SK-N-SH (cell line): Measurements from ENCODE around the gene CRELD2. TPM values are rescaled to one million over a fixed set of nuclear protein-coding genes. Genes with fewer than 3 reads are reported as not detected.
A peak's percentile ranks its signal among the peaks of the same experiment; 100 is the strongest.

Experiments used
- CTCF ChIA-PET: fragments of 300-600, 350-600 bp; formaldehyde crosslinking; extraction: SDS; loops from one replicate; lab custom pipeline; 2021; lab: Yijun Ruan, JAX
- POLR2A ChIA-PET: fragments of 350-600 bp; sonication (Branson Sonifier 250); formaldehyde crosslinking; extraction: SDS; loops from one replicate; lab custom pipeline; 2020; ENCODE audit warnings: antibody characterized with exemption, inconsistent platforms; lab: Yijun Ruan, JAX
- DNase-seq: peaks from one replicate; pipeline ENCODE4 v3.0.0; 2012
- H2AFZ ChIP-seq: fragments of 200-600 bp; sonication (generic); 2 replicates; pipeline ENCODE4 v1.8.1; 2016; ENCODE audit warnings: antibody characterized with exemption, mild to moderate bottlenecking, low read depth
- H3F3A ChIP-seq: fragments of 200-600 bp; sonication (generic); replicated peaks from 2 replicates; pipeline ENCODE3; 2016; ENCODE audit warnings: antibody characterized with exemption, mild to moderate bottlenecking; ENCODE audit not compliant: insufficient read depth
- H3K27ac ChIP-seq, 2 experiments: fragments of 200-500 bp in 1 of 2; fragments of 200-600 bp in 1 of 2; sonication (Bioruptor generic) in 1 of 2; sonication (generic), shearing (Covaris generic) in 1 of 2; 2 replicates each; pipeline versions ENCODE4 v1.5.1 to v1.6.1; 2014 to 2016; ENCODE audit warnings: low read depth in 2 of 2, inconsistent platforms in 1 of 2, low read length in 1 of 2, mild to moderate bottlenecking in 1 of 2, mixed read lengths in 1 of 2
- H3K27me3 ChIP-seq: fragments of 200-600 bp; sonication (generic), shearing (Covaris generic); 2 replicates; pipeline ENCODE4 v1.6.1; 2016; ENCODE audit warnings: mixed run types; ENCODE audit not compliant: insufficient read depth
- H3K36me3 ChIP-seq, 2 experiments: fragments of 200-500 bp in 1 of 2; fragments of 200-600 bp in 1 of 2; sonication (Bioruptor generic) in 1 of 2; sonication (generic) in 1 of 2; replicated peaks in 1 of 2; 2 replicates each; pipeline versions ENCODE3 to v1.5.1; 2014 to 2016; ENCODE audit warnings: low read length in 1 of 2, mild to moderate bottlenecking in 1 of 2; ENCODE audit not compliant: insufficient read depth in 2 of 2, control insufficient read depth in 1 of 2
- H3K4me1 ChIP-seq, 2 experiments: fragments of 200-500 bp in 1 of 2; fragments of 200-600 bp in 1 of 2; sonication (Bioruptor generic) in 1 of 2; sonication (generic), shearing (Covaris generic) in 1 of 2; 2 replicates each; pipeline versions ENCODE4 v1.5.1 to v1.6.1; 2014 to 2016; ENCODE audit warnings: low read depth in 1 of 2, low read length in 1 of 2, mixed run types in 1 of 2; ENCODE audit not compliant: insufficient read depth in 2 of 2, control insufficient read depth in 1 of 2
- H3K4me2 ChIP-seq: fragments of 200-600 bp; sonication (generic), shearing (Covaris generic); 2 replicates; pipeline ENCODE4 v1.6.1; 2017; ENCODE audit warnings: mixed run types
- H3K4me3 ChIP-seq, 2 experiments: fragments of 200-500 bp in 1 of 2; fragments of 200-600 bp in 1 of 2; sonication (Bioruptor generic) in 1 of 2; sonication (generic), shearing (Covaris generic) in 1 of 2; 2 replicates each; pipeline versions ENCODE4 v1.5.1 to v1.8.1; 2014 to 2016; ENCODE audit warnings: low read depth in 2 of 2, inconsistent platforms in 1 of 2, low read length in 1 of 2, mild to moderate bottlenecking in 1 of 2, mixed read lengths in 1 of 2, moderate library complexity in 1 of 2
- H3K79me2 ChIP-seq: fragments of 200-600 bp; sonication (generic); 2 replicates; pipeline ENCODE4 v1.8.1; 2017; ENCODE audit warnings: mild to moderate bottlenecking; ENCODE audit not compliant: insufficient read depth
- H3K9ac ChIP-seq: fragments of 200-600 bp; sonication (generic); 2 replicates; pipeline ENCODE4 v1.6.1; 2017; ENCODE audit warnings: mixed run types
- H3K9me2 ChIP-seq: fragments of 200-600 bp; sonication (generic); 2 replicates; pipeline ENCODE4 v1.6.1; 2017; ENCODE audit warnings: mixed run types
- H3K9me3 ChIP-seq: fragments of 200-600 bp; sonication (generic); 2 replicates; pipeline ENCODE4 v1.6.1; 2017; ENCODE audit warnings: mixed run types, mild to moderate bottlenecking, moderate library complexity
- H4K20me1 ChIP-seq: fragments of 200-600 bp; sonication (generic); 2 replicates; pipeline ENCODE4 v1.6.1; 2017; ENCODE audit warnings: mild to moderate bottlenecking, mixed run types; ENCODE audit not compliant: insufficient read depth
- ELF1 ChIP-seq: IDR thresholded peaks from 2 replicates; pipeline ENCODE4 v1.4.0; 2012
- EP300 ChIP-seq, 2 experiments: IDR thresholded peaks; 2 replicates each; pipeline versions ENCODE4 v1.4.0 to v1.6.1; 2012; ENCODE audit warnings: borderline replicate concordance in 1 of 2, low read depth in 1 of 2, low read length in 1 of 2
- MXI1 ChIP-seq: IDR thresholded peaks from 2 replicates; pipeline ENCODE4 v1.6.1; 2012; ENCODE audit warnings: mild to moderate bottlenecking, low read depth, low read length, improper control_type of control experiment
- NRF1 ChIP-seq: IDR thresholded peaks from 2 replicates; pipeline ENCODE4 v1.6.1; 2012; ENCODE audit warnings: low read depth, mild to moderate bottlenecking, low read length
- POLR2AphosphoS5 ChIP-seq: IDR thresholded peaks from 2 replicates; pipeline ENCODE4 v1.6.1; 2012; ENCODE audit warnings: low read depth, low read length
- RAD21 ChIP-seq: IDR thresholded peaks from 2 replicates; pipeline ENCODE4 v1.6.1; 2012; ENCODE audit warnings: mild to moderate bottlenecking, low read length
- RFX5 ChIP-seq: IDR thresholded peaks from 2 replicates; pipeline ENCODE4 v1.6.1; 2012; ENCODE audit warnings: mild to moderate bottlenecking, improper control_type of control experiment, low read length
- SIN3A ChIP-seq: IDR thresholded peaks from 2 replicates; pipeline ENCODE4 v1.6.1; 2012; ENCODE audit warnings: low read depth, mild to moderate bottlenecking, low read length, moderate library complexity, borderline replicate concordance
- SMC3 ChIP-seq: IDR thresholded peaks from 2 replicates; pipeline ENCODE4 v1.6.1; 2012; ENCODE audit warnings: low read depth, low read length, improper control_type of control experiment
- TCF12 ChIP-seq: IDR thresholded peaks from 2 replicates; pipeline ENCODE4 v1.4.0; 2012
- whole genome bisulfite sequencing: methylation state at CpG from one replicate; pipeline ENCODE4 v1.1.6; 2017; ENCODE audit warnings: low lambda C conversion rate; 5-methylcytosine and 5-hydroxymethylcytosine counted together
- polyA plus RNA-seq, 3 experiments: library from polyadenylated mRNA; depleted of rRNA; stranded (reverse); fragments of >200 nt; gene quantifications; 2 replicates each; pipeline ENCODE4 v1.2.3, GENCODE V29; 2012
- TF ChIP-seq, protein P1 (sequence below): IDR thresholded peaks from 2 replicates; pipeline ENCODE4 v1.6.1; 2012; ENCODE audit warnings: mild to moderate bottlenecking, low read depth, low read length, moderate library complexity
- TF ChIP-seq, protein P2 (sequence below): fragments of 150-350 bp; IDR thresholded peaks from 2 replicates; pipeline ENCODE4 v1.6.1; 2016; ENCODE audit warnings: mild to moderate bottlenecking, low read depth, low read length
- TF ChIP-seq, protein P3 (sequence below): fragments of 200-600 bp; sonication (generic); IDR thresholded peaks from 2 replicates; pipeline ENCODE4 v1.6.1; 2017; ENCODE audit warnings: antibody characterized with exemption, mild to moderate bottlenecking, moderate library complexity
- TF ChIP-seq, protein P4 (sequence below): IDR thresholded peaks from 2 replicates; pipeline ENCODE4 v1.4.0; 2012; ENCODE audit warnings: low read depth

The CRELD2 gene
- polyA plus RNA-seq, 1 of the 3 experiments (the other 2 are of a cell fraction): 113 TPM

DNA sequence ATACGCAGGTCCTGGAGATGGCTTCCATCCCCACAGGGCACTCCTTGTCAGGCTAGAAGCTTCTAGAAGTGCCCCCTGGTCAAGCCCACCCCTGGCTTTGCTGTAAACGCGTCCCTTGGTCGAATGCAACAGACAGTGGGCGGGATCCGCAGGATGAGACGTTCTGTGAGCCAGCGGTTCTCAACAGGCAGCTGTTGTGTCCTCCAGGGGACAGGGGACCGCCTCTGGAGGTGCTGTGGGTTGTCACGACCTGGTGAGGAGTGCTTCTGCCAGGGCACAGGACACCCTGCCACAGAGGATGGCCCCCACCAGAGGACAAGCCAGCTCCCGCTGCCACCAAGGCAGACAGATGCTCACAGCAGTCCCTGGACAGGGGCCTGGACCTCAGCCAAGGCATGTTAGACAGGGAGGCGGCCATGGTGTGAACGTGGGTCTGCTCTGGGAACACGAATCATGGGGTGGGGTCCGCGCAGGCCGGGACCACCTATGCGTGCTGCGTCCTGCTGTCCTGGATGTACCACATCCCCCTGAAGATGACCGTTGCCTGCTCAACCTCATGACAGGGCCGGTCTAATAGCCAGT, 11.7 kb downstream of the CRELD2 start:
- H3K9ac ChIP-seq: no peak overlapping the region
- H3K27me3 ChIP-seq: no peaks in the 10 kb centered on the region
- H3K9me2 ChIP-seq: no peaks in the 10 kb centered on the region
- POLR2A ChIA-PET: interaction anchor here (1.3 kb wide), 1 partner anchor 100 kb away, joined by 3 read pairs; no protein-coding TSS in a partner anchor
- H3K4me3 ChIP-seq: no peak overlapping the region
- no peak for DNase-seq
- H3K9me3 ChIP-seq: no peaks in the 10 kb centered on the region
- WGBS: 76% methylated on average over 16 of the region's 21 CpGs
- no peaks in the 10 kb centered on the region for H4K20me1 ChIP-seq
- CTCF ChIA-PET: interaction anchor here (0.6 to 5.2 kb wide), 37 partner anchors 9 to 386 kb away, joined by 3 to 88 read pairs (median 4); partner anchors contain the start of genes ALG12 and CRELD2
- no peaks in the 10 kb centered on the region for H3K79me2 ChIP-seq
- no peak for TF ChIP-seq NRF1
- TF ChIP-seq ELF1: no peak
- no peak for TF ChIP-seq TCF12
- TF ChIP-seq MXI1: no peak
- TF ChIP-seq, protein P1, sequence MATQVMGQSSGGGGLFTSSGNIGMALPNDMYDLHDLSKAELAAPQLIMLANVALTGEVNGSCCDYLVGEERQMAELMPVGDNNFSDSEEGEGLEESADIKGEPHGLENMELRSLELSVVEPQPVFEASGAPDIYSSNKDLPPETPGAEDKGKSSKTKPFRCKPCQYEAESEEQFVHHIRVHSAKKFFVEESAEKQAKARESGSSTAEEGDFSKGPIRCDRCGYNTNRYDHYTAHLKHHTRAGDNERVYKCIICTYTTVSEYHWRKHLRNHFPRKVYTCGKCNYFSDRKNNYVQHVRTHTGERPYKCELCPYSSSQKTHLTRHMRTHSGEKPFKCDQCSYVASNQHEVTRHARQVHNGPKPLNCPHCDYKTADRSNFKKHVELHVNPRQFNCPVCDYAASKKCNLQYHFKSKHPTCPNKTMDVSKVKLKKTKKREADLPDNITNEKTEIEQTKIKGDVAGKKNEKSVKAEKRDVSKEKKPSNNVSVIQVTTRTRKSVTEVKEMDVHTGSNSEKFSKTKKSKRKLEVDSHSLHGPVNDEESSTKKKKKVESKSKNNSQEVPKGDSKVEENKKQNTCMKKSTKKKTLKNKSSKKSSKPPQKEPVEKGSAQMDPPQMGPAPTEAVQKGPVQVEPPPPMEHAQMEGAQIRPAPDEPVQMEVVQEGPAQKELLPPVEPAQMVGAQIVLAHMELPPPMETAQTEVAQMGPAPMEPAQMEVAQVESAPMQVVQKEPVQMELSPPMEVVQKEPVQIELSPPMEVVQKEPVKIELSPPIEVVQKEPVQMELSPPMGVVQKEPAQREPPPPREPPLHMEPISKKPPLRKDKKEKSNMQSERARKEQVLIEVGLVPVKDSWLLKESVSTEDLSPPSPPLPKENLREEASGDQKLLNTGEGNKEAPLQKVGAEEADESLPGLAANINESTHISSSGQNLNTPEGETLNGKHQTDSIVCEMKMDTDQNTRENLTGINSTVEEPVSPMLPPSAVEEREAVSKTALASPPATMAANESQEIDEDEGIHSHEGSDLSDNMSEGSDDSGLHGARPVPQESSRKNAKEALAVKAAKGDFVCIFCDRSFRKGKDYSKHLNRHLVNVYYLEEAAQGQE: no peak
- TF ChIP-seq SIN3A: no peak
- TF ChIP-seq POLR2AphosphoS5: no peak
- no peak for TF ChIP-seq RFX5
- TF ChIP-seq, protein P2, sequence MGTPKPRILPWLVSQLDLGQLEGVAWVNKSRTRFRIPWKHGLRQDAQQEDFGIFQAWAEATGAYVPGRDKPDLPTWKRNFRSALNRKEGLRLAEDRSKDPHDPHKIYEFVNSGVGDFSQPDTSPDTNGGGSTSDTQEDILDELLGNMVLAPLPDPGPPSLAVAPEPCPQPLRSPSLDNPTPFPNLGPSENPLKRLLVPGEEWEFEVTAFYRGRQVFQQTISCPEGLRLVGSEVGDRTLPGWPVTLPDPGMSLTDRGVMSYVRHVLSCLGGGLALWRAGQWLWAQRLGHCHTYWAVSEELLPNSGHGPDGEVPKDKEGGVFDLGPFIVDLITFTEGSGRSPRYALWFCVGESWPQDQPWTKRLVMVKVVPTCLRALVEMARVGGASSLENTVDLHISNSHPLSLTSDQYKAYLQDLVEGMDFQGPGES: no peak
- TF ChIP-seq, all 33 proteins: peak for 0
- H3K4me2 ChIP-seq: no peak overlapping the region
- peaks cover 0 to 30% of the 10 kb centered on the region in 2 experiments; a peak in 1 of 4 replicates for H3K4me1 ChIP-seq
- no peak overlapping the region for H2AFZ ChIP-seq
- H3F3A ChIP-seq: no peaks in the 10 kb centered on the region
- peaks cover 0 to 5% of the 10 kb centered on the region in 2 experiments for H3K36me3 ChIP-seq
- H3K27ac ChIP-seq: no peak overlapping the region

GRCh38 chr22:49930596-49931412, 12.4 kb downstream of the CRELD2 start:
- Histone ChIP-seq H3K9me3 (no peaks in the 10 kb centered on the region), H4K20me1 (no peaks in the 10 kb centered on the region), H3K4me3 (no peak overlapping the region), H3K9me2 (no peaks in the 10 kb centered on the region), H2AFZ (no peak overlapping the region), H3K4me1 (peaks cover 0 to 30% of the 10 kb centered on the region in 2 experiments; a peak in 1 of 4 replicates), H3K9ac (no peak overlapping the region), H3K79me2 (no peaks in the 10 kb centered on the region), H3K27ac (no peak overlapping the region), H3K27me3 (no peaks in the 10 kb centered on the region), H3K4me2 (no peak overlapping the region), H3K36me3 (no peaks in the 10 kb centered on the region), H3F3A (no peaks in the 10 kb centered on the region)
- ChIA-PET POLR2A (interaction anchor here (0.6 to 1.3 kb wide), 3 partner anchors 97 to 223 kb away, joined by 3 read pairs; no protein-coding TSS in a partner anchor), CTCF (interaction anchor here (0.7 to 5.2 kb wide), 38 partner anchors 8 to 385 kb away, joined by 3 to 88 read pairs (median 4); partner anchors contain the start of genes ALG12 and CRELD2)
- WGBS: 67% methylated on average over 7 of the region's 14 CpGs
- DNase-seq: peak; percentile 74
- TF ChIP-seq EP300 (IDR thresholded peaks at IDR 0.05; ENCODE audit: borderline replicate concordance in 1 of 2, low read depth in 1 of 2, low read length in 1 of 2) (no peak), RAD21 (peak; percentile 77), SMC3 (peak; percentile 54)
- TF ChIP-seq, protein P3, sequence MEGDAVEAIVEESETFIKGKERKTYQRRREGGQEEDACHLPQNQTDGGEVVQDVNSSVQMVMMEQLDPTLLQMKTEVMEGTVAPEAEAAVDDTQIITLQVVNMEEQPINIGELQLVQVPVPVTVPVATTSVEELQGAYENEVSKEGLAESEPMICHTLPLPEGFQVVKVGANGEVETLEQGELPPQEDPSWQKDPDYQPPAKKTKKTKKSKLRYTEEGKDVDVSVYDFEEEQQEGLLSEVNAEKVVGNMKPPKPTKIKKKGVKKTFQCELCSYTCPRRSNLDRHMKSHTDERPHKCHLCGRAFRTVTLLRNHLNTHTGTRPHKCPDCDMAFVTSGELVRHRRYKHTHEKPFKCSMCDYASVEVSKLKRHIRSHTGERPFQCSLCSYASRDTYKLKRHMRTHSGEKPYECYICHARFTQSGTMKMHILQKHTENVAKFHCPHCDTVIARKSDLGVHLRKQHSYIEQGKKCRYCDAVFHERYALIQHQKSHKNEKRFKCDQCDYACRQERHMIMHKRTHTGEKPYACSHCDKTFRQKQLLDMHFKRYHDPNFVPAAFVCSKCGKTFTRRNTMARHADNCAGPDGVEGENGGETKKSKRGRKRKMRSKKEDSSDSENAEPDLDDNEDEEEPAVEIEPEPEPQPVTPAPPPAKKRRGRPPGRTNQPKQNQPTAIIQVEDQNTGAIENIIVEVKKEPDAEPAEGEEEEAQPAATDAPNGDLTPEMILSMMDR: peak; percentile 45
- TF ChIP-seq, protein P4, sequence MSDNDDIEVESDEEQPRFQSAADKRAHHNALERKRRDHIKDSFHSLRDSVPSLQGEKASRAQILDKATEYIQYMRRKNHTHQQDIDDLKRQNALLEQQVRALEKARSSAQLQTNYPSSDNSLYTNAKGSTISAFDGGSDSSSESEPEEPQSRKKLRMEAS: no peak
